GM10847 (cell line): ENCODE measurements around the gene OR2T35.
"Not testable (repeated sequence)": the region's sequence is repeated elsewhere in the genome, so short reads cannot be mapped to it uniquely, and the experiment has no call there.

Source experiments
- POLR2A ChIP-seq: IDR thresholded peaks from 2 replicates; pipeline ENCODE4 v1.6.1; 2011; ENCODE audit not compliant: insufficient read length; ENCODE audit errors: extremely low read depth

Gene OR2T35, protein sequence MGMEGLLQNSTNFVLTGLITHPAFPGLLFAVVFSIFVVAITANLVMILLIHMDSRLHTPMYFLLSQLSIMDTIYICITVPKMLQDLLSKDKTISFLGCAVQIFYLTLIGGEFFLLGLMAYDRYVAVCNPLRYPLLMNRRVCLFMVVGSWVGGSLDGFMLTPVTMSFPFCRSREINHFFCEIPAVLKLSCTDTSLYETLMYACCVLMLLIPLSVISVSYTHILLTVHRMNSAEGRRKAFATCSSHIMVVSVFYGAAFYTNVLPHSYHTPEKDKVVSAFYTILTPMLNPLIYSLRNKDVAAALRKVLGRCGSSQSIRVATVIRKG

GRCh38 chr1:248645178-248645577 lies at the start of gene OR2T35:
Gene OR2T35, minus strand, starts transcription at chr1:248645278. Its CDS starts 6,020 bp downstream, at chr1:248639258.
- not testable (repeated sequence) for TF ChIP-seq POLR2A

DNA sequence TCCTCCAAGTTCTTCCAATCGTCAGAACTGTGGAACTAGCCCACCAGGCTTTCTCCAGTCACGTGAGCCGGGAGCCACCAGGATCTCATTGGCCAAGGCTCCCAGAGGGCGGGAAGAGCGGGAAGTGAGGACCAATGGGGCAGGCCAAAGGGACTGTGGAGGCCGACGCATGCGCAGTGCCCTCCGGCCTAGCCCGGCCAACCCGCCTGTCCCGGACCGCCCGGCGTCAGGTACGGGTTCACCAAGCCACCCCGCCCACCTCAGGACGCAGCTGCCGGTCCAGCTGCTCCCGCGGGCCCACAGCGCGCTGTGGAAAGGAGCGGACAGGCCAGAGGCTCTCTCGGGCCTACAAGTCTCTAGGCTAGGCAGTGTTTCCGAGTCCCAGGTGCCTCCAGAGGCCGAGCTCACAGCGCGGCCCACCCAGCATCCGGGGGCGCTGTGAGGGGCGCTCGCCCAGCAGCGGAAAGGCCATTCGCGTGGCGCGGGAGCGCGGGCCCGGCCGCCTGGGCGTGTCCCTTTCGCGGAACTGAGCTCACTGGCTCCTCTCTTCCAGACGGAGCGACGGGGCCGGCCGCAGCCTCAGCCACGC lies 46.6 kb upstream of the OR2T35 start:
- no peak for TF ChIP-seq POLR2A

DNA sequence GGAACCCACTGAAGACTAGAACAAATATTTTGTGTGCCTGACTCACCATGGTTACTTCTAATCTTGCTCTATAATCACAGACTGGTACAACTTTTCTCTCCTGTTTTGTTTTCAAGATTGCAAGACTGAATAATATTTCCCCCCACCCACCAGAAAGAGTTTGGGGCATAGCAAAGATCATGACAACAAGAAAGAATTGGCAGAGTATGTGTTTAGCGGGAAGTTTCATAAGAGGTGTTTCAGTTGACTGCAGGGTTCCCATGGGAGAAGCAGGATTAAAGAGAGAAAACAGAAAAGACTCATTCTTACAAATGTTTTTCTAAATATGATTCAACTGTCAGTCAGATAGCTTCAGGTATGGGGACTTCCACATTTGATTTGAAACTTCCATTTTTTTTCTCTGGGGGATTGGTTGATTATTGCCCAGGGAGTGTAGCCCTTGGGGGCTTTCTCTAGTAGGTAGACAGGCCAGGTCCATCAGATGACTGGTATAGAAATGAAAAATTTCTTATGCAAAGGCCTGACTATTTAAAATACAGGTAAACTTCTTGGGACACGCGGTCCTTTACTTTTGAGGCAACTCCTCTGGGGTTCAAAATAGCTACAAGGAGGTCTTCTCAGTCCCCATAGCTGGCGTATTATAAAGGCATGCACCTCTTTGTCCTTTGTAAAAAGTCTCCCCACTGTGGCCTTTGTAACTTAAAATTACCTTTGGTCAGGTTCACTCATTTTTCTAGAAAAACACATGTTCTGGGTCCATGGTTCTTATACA lies 43.6 kb upstream of the OR2T35 start:
- no peak for TF ChIP-seq POLR2A

GRCh38 chr1:248686815-248687214 lies 41.7 kb upstream of the OR2T35 start:
- TF ChIP-seq POLR2A = no peak

DNA sequence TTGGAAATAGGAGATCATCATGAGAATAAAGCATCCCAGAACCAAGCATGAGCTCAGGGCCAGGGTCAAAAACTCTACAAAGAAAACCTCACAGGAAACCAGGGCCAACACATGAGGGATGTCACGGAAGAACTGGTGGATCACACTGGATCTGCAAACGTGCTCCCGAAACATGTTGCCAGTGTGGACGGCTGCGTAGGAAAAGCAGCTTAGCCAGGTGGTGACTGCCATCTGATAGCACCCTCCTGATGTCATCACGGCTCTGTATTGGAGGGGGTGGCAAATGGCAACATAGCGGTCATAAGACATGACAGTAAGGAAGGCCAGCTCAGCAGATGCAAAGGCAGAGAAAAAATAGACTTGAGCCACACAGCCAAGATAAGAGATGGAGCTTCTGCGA lies 36.6 kb upstream of the OR2T35 start:
- TF ChIP-seq POLR2A = no peak

GRCh38 chr1:248670003-248670402 lies 24.9 kb upstream of the OR2T35 start:
- TF ChIP-seq POLR2A = no peak

GRCh38 chr1:248655354-248655753 lies 10.3 kb upstream of the OR2T35 start, which contains the start of gene OR2T27:
Gene OR2T27, minus strand, starts transcription at chr1:248655528. Its CDS starts 4,644 bp downstream, at chr1:248650884.
- not testable (repeated sequence) for TF ChIP-seq POLR2A

DNA sequence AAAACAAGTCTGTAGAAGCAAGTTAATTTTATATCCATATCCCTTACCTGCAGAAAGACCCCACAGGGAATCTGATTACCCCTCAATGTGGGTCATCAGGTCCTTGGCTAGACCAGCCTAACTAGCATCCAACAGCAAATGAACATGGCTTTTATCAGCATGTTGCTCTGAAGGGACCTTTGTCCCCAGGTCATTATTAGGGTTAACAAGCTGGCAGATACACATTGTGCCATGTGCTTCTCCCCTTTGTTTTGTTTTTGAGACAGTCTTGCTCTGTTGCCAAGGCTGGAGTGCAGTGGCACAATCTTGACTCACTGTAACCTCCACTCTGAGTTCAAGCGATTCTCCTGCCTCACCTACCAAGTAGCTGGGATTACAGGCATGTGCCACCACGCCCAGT lies 10.1 kb downstream of the OR2T35 start, which contains the start of gene OR2T11:
Gene OR2T11 (minus strand): TSS at position 101 of the 400 bp plus-strand sequence. CDS start 7,963 bp downstream, outside the sequence.
- TF ChIP-seq POLR2A = not testable (repeated sequence)

GRCh38 chr1:248631354-248632008 lies 13.6 kb downstream of the OR2T35 start:
- TF ChIP-seq POLR2A = no peak

DNA sequence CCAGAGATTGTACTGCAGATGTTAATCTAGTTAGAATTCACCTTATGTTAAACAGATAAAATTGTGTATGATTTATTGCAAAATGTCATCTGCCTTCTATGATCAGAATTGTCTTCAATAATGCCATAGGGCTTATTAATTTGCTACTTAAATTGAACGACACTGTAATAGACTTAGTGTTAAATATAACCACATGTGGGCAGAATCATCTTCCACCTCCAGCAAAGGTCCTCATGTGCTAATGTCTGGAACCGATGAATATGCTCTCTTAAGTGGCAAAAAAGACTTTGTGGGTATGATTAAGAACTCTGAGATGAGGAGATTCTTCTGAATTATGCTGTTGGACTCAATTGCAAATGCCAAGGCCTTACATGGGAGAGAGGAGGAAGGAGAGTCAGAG lies 14.5 kb downstream of the OR2T35 start:
- TF ChIP-seq POLR2A = no peak

- no peak for TF ChIP-seq POLR2A
These were observed 16.9 kb downstream of the OR2T35 start for GRCh38 chr1:248627971-248628844.

DNA sequence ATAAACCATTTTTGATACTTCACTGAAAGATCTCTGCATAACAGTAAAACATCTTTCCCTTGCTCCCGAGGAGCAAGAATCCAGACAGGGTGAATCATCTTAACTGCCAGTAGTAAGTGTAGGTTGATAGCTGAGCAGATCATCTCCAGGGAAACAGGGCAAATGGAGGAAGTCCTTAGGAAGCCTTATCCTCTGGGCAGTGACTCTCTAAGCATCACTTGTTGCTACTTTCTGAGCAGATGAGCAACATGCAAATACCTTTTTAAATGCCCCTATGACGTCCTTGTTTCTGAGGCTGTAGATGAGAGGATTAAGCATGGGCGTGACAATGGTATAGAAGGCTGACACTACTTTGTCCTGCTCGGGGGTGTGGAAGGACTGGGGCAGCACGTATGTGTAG lies 19.1 kb downstream of the OR2T35 start:
- TF ChIP-seq POLR2A = no peak

DNA sequence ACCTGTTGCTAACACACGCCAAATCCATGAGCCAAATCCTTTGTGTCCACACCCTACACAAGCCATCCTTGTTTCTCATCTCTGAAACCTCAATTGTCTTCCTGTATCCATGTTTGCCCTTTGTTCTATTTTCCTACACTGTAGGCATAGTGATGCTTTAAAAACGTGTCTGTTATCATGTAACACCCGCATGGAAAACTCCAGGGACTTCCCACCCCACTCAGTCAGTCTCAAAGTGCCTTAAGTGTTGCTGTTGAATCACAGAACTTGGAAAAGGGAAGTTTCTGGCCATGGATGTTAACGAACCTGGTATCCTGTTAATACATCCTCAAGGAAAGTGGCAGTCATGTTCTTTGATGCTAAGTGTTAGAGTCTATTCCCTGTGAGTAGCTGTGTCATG lies 19.9 kb downstream of the OR2T35 start:
- TF ChIP-seq POLR2A = no peak

DNA sequence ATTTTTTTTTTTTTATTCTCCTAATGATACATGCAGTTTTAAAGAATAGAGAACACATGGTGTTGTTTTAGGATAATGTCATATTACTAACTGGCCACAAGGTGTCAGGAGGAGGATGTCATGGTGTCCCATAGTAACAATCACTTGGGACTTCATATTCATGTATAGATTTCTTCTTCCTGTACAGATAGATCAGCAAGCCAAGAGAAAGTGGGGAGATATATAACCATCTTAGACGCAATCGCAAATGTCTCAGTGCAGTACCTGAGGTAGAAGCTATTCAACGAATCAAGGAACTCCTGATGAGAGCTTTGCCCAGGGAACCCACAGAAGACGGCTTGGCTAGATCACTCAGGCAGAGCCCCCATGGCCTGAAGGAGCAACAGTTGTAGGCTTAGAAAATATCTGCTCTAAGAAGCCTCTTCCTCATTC lies 22.5 kb downstream of the OR2T35 start:
- no peak for TF ChIP-seq POLR2A
